Subcutaneous adipose tissue (tissue), 4 donors: ENCODE measurements around the gene INPP5A. TPM values are rescaled to one million over a fixed set of nuclear protein-coding genes. Genes with fewer than 3 reads are reported as not detected.

Source experiments
- total RNA-seq, 4 donors: library from RNA; depleted of rRNA; stranded (reverse); fragments of >200 nt; gene quantifications; one replicate each; pipeline ENCODE4 v1.1.0, GENCODE V29; 2016
- TF ChIP-seq, protein P1 (sequence below): fragments of 450-650 bp; IDR thresholded peaks from one replicate; pipeline ENCODE4 v1.5.1; 2016; ENCODE audit warnings: low read depth, mild to moderate bottlenecking, control low read depth, antibody characterized with exemption, moderate library complexity

INPP5A gene
- total RNA-seq, 4 donors from 2014 or later: 23.1 to 34.1 (median 31.6) TPM

DNA sequence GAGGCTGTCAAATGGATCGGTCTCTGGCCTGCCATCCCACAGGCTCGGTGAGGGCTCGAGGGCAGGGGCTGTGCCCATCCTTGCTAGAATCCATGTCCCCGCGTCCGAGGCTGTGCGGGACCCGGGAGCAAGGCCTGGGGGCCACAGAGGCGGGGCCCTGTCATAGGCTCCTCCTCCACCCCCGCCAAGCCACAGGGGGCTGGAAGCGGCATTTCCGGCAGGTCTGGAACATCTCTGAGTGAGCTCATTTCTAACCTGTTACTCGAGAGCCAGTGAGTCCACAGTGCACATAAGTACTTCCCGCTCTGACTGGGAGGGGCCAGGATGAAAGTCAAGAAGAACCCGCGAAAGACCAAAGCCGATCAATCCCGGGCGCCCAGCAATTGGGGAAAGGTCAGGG is 190.7 kb downstream of the INPP5A start:
- TF ChIP-seq, protein P1, sequence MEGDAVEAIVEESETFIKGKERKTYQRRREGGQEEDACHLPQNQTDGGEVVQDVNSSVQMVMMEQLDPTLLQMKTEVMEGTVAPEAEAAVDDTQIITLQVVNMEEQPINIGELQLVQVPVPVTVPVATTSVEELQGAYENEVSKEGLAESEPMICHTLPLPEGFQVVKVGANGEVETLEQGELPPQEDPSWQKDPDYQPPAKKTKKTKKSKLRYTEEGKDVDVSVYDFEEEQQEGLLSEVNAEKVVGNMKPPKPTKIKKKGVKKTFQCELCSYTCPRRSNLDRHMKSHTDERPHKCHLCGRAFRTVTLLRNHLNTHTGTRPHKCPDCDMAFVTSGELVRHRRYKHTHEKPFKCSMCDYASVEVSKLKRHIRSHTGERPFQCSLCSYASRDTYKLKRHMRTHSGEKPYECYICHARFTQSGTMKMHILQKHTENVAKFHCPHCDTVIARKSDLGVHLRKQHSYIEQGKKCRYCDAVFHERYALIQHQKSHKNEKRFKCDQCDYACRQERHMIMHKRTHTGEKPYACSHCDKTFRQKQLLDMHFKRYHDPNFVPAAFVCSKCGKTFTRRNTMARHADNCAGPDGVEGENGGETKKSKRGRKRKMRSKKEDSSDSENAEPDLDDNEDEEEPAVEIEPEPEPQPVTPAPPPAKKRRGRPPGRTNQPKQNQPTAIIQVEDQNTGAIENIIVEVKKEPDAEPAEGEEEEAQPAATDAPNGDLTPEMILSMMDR: no peak

DNA sequence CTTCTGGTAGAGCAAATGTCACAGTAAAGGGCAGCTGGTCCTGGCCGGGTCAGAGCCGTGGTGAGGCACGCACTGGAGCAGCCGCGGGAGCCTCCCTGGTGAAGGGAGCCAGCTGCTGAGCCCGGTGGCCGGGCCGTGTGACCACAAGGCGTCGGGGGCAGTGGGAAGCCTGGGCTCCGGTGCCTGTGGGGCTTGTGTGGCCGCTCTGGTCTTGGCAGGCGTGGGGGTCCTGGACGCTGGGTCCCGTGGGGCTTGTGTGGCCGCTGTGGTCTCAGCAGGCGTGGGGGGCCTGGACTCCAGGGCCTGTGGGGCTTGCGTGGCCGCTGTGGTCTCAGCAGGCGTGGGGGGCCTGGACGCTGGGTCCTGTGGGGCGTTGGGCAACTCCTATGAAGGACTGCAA is 191.2 kb downstream of the INPP5A start:
- TF ChIP-seq, protein P1: no peak

DNA sequence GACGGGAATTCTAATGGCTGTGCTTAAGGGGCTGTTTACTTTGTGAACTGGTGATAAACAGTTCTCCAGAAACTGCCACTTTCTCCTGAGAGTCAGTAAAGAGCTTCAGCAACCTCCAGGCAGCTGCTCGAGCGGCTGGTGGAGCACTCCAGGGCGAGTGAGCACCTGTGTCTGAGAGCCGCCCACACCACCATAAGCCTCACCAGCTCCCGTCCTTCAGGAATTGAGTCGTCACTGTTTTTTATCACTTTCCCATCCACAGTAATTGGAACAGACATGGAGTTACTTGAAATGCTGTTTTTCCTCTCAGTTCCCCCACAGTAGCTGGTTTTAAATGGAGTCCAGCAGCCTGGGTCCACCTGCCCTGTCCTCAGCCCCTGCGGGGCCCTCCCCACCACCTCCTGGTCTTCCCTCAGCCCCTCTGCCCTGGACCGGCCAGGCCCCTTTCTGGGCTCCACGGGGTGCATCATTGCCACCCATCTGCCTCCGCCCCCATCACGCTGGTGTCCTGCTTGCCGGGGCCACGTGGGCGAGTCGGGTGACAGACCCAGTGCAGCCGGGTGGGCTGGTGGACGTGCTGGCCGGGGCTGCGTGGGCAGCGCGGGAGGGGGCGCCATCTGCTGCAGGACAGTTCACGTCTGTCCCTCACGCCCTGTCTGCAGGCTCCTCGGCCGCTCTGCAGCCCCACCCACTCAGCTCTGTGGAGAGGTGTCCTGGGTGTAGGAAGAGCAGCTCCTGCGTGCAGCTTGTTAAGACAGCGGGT is 192.4 kb downstream of the INPP5A start:
- TF ChIP-seq, protein P1: no peak

DNA sequence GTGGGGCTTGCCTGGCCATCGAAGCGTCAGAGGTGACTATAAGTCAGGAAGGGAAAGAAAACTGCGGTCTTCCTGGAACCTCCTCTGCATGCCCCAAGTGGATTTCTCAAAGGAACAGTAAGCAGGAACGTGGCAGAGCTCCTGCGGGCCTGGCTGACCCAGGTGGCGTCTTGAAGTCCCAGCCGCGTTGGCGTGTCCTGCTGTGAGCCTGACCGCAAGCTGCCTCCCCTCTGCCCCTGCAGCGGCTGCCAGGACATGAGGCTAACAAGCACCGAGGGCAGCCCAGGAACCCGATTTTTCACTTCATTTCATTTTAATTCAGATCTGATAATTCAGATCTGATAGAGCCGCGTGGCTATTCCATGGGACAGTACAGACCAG is 193.0 kb downstream of the INPP5A start:
- TF ChIP-seq, protein P1: no peak

DNA sequence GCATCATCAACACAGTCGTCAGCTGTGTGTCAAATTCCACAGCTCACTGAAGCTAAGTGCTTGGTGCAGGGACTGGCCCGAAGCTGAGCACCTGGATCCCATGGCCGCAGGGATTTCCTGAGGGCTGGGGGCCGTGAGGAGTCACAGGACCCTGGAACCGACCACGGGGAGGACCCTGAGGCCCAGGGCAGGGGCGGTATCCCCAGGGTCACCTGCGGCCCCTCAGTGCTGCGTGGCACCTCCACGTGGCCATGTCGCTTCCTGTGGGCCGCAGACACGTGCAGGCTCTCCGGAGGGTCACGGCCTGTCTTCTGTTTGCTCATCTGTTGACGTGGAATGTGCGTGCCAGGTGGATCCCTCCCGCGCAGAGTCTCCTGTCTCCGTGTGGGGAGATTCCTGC is 194.9 kb downstream of the INPP5A start:
- TF ChIP-seq, protein P1: no peak

DNA sequence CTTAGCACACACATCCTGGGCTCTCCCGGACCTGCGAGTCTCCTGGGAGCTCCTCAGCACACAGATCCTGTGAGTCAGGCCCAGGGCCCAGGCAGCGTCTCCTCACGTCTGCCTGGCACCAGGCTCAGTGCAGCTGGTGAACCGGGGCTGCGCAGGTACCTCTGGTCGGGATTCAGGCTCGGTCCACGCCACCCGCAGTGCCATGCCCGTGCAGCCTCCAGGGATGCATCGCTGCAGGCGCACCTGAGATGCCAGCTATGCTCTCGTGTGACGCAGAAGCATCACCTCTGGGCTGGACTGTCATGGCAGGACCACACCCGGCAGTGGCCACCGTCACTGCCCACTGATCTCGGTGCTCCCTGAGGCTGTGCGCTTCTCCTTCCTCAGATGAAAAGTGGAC is 196.3 kb downstream of the INPP5A start:
- TF ChIP-seq, protein P1: no peak

DNA sequence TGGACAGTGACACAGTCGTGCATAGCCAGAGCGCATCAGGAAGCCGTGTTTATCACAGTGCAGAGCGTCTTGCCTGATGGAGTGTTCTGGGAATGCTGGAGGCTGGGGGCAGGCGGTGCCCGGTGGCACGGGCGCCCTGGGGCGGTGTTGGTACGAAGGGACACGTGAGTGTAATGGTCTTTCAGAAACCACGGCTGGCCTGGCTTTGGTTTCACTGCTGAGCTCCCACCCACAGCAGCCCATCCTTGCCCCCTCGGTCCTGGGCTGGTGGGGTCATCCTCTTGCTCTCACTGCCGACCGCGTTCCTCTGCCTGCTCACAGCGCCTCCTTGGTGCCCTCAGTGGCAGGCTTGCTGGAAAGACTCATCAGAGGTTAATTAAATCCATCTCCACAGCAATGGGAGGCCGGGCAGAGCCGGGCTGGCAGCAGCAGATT is 197.8 kb downstream of the INPP5A start:
- TF ChIP-seq, protein P1: no peak
